Mammary epithelial cell (primary cell): Measurements from ENCODE around the gene GJB3.

Experiments
- CTCF ChIP-seq, 2 donors: IDR thresholded peaks in 1 of 2; conservative IDR thresholded peaks in 1 of 2; 2 replicates each; pipeline ENCODE4 v1.5.1; 2011 to 2012; ENCODE audit warnings: inconsistent platforms in 2 of 2, low read length in 2 of 2, mild to moderate bottlenecking in 2 of 2, control low read depth in 1 of 2, low read depth in 1 of 2; ENCODE audit not compliant: insufficient read depth in 1 of 2; ENCODE audit errors: extremely low read depth in 1 of 2
- EZH2 ChIP-seq: IDR thresholded peaks from 2 replicates; pipeline ENCODE4 v1.6.1; 2012; ENCODE audit warnings: low read length, inconsistent platforms, borderline replicate concordance

GRCh38 chr1:34794790-34795180, 13.8 kb downstream of the GJB3 start:
- TF ChIP-seq CTCF (conservative IDR thresholded peaks at IDR 0.05 in 1 of 2, IDR thresholded peaks at IDR 0.05 in 1 of 2; ENCODE audit: extremely low read depth in 1 of 2, insufficient read depth in 1 of 2, low read depth in 1 of 2, low read length in 2 of 2) (no peak), EZH2 (no peak)
